Caco-2 (cell line): ENCODE results near the gene MACROD2. TPM values are rescaled to one million over a fixed set of nuclear protein-coding genes. Genes with fewer than 3 reads are reported as not detected.

ENCODE experiments used
- BruUV-seq: library from RNA; stranded (reverse); fragments of 400-500 nt; replicated peaks from 2 replicates; lab custom pipeline; 2021; lab: Mats Ljungman, UMichigan
- CTCF ChIA-PET: fragments of 300-600 bp; sonication (Branson Sonifier 250); formaldehyde crosslinking; loops from one replicate; lab custom pipeline; 2022; ENCODE audit warnings: antibody characterized with exemption; lab: Charles Lee
- POLR2A ChIA-PET: fragments of 300-600 bp; sonication (Branson Sonifier 250); formaldehyde crosslinking; loops from one replicate; lab custom pipeline; 2022; ENCODE audit warnings: antibody characterized with exemption; lab: Charles Lee
- DNase-seq, 2 experiments: peaks; one replicate each; pipeline versions ENCODE4 v3.0.0 to v3.0.0-alpha.2; 2020 to 2022
- H3K27me3 ChIP-seq: replicated peaks from 2 replicates; pipeline ENCODE4 v1.6.0; 2011; ENCODE audit warnings: low read length; ENCODE audit not compliant: control insufficient read depth, insufficient read depth
- H3K36me3 ChIP-seq: 2 replicates; pipeline ENCODE4 v1.5.1; 2011; ENCODE audit warnings: low read length; ENCODE audit not compliant: control insufficient read depth, insufficient read depth
- H3K4me1 ChIP-seq: fragments of 250-450 bp; sonication (Bioruptor Pico); 2 replicates; pipeline ENCODE4 v1.5.1; 2020; ENCODE audit warnings: mild to moderate bottlenecking
- H3K4me3 ChIP-seq: 2 replicates; pipeline ENCODE4 v1.5.1; 2011; ENCODE audit warnings: low read depth, mild to moderate bottlenecking, control low read depth, low read length
- H3K9me3 ChIP-seq: fragments of 250-450 bp; sonication (Bioruptor Pico); 2 replicates; pipeline ENCODE4 v1.5.1; 2020; ENCODE audit warnings: mild to moderate bottlenecking, moderate library complexity
- H3K27ac Mint-ChIP-seq: one replicate; pipeline ENCODE4 v1.8.0; 2022; ENCODE audit warnings: mixed read lengths; ENCODE audit not compliant: unreplicated experiment
- H3K27me3 Mint-ChIP-seq: one replicate; pipeline ENCODE4 v1.8.0; 2022; ENCODE audit warnings: mixed read lengths; ENCODE audit not compliant: insufficient read depth, unreplicated experiment
- H3K36me3 Mint-ChIP-seq: one replicate; pipeline ENCODE4 v1.8.0; 2022; ENCODE audit warnings: mild to moderate bottlenecking, mixed read lengths; ENCODE audit not compliant: insufficient read depth, unreplicated experiment
- H3K4me1 Mint-ChIP-seq: one replicate; pipeline ENCODE4 v1.8.0; 2022; ENCODE audit warnings: low read depth, mixed read lengths; ENCODE audit not compliant: unreplicated experiment
- H3K4me3 Mint-ChIP-seq: one replicate; pipeline ENCODE4 v1.8.0; 2022; ENCODE audit warnings: mild to moderate bottlenecking, moderate library complexity, mixed read lengths; ENCODE audit not compliant: unreplicated experiment
- H3K9me3 Mint-ChIP-seq: one replicate; pipeline ENCODE4 v1.8.0; 2022; ENCODE audit warnings: mixed read lengths; ENCODE audit not compliant: unreplicated experiment
- CTCF ChIP-seq, 2 experiments: fragments of 200-600 bp in 1 of 2; IDR thresholded peaks; 1 replicate in 1 of 2; 2 replicates in 1 of 2; pipeline versions ENCODE4 v1.5.1 to v1.8.0; 2011 to 2022; ENCODE audit warnings: antibody characterized with exemption in 1 of 2, control low read depth in 1 of 2, inconsistent platforms in 1 of 2, low read depth in 1 of 2, low read length in 1 of 2, mild to moderate bottlenecking in 1 of 2, moderate library complexity in 1 of 2; ENCODE audit not compliant: insufficient read depth in 1 of 2, severe bottlenecking in 1 of 2, unreplicated experiment in 1 of 2
- intact Hi-C: fragments of 100-400 bp; cut with micrococcal nuclease; formaldehyde crosslinking; loops from one replicate; pipeline ENCODE4 v1.10.0; 2022; ENCODE audit not compliant: unreplicated experiment
- total RNA-seq: library from RNA; stranded (reverse); gene quantifications from 2 replicates; pipeline ENCODE4 v1.2.3, GENCODE V29; 2022

MACROD2 gene
- total RNA-seq, 1 experiment from 2014 or later, result 6.4 TPM

GRCh38 chr20:14956538-14956937, 961.2 kb downstream of the MACROD2 start:
- H3K4me3 ChIP-seq, result no peak overlapping the region
- BruUV-seq, result no TSS peak
- Mint-ChIP-seq H3K36me3 (no peaks in the 10 kb centered on the region), H3K9me3 (no peaks in the 10 kb centered on the region), H3K27me3 (no peaks in the 10 kb centered on the region), H3K4me1 (peaks cover 9% of the 10 kb centered on the region), H3K27ac (no peak overlapping the region), H3K4me3 (no peak overlapping the region)
- intact Hi-C loops, result no loop called here
- H3K4me1 ChIP-seq, result peaks cover 5% of the 10 kb centered on the region; the same call in 1 of the 2 replicates
- no peak for DNase-seq
- H3K9me3 ChIP-seq, result no peaks in the 10 kb centered on the region
- no peaks in the 10 kb centered on the region for H3K27me3 ChIP-seq
- TF ChIP-seq CTCF (IDR thresholded peaks at IDR 0.05; ENCODE audit: insufficient read depth in 1 of 2, low read depth in 1 of 2, low read length in 1 of 2, severe bottlenecking in 1 of 2, unreplicated experiment in 1 of 2), result no peak
- CTCF ChIA-PET, result no interaction called here
- no peaks in the 10 kb centered on the region for H3K36me3 ChIP-seq
- POLR2A ChIA-PET, result no interaction called here

- no peaks in the 10 kb centered on the region for H3K36me3 Mint-ChIP-seq
- Histone ChIP-seq H3K4me3 (no peak overlapping the region), H3K9me3 (no peaks in the 10 kb centered on the region), H3K27me3 (no peaks in the 10 kb centered on the region), H3K36me3 (no peaks in the 10 kb centered on the region), H3K4me1 (peaks cover 5% of the 10 kb centered on the region; the same call in 1 of the 2 replicates)
- no TSS peak for BruUV-seq
- no peaks in the 10 kb centered on the region for H3K27me3 Mint-ChIP-seq
- H3K9me3 Mint-ChIP-seq, result peaks cover 5% of the 10 kb centered on the region
- POLR2A ChIA-PET, result no interaction called here
- peaks cover 9% of the 10 kb centered on the region for H3K4me1 Mint-ChIP-seq
- H3K27ac Mint-ChIP-seq, result no peak overlapping the region
- no peak overlapping the region for H3K4me3 Mint-ChIP-seq
- CTCF ChIA-PET, result no interaction called here
- no peak for DNase-seq
- intact Hi-C loops, result no loop called here
- TF ChIP-seq CTCF (IDR thresholded peaks at IDR 0.05; ENCODE audit: insufficient read depth in 1 of 2, low read depth in 1 of 2, low read length in 1 of 2, severe bottlenecking in 1 of 2, unreplicated experiment in 1 of 2), result no peak
Observed at GRCh38 chr20:14957402-14957801, 962.1 kb downstream of the MACROD2 start.

- intact Hi-C loops, result no loop called here
- POLR2A ChIA-PET, result no interaction called here
- Mint-ChIP-seq H3K9me3 (peaks cover 10% of the 10 kb centered on the region), H3K36me3 (no peaks in the 10 kb centered on the region), H3K4me1 (peaks cover 9% of the 10 kb centered on the region), H3K4me3 (no peak overlapping the region), H3K27ac (no peak overlapping the region), H3K27me3 (no peaks in the 10 kb centered on the region)
- no peak for TF ChIP-seq CTCF (IDR thresholded peaks at IDR 0.05; ENCODE audit: insufficient read depth in 1 of 2, low read depth in 1 of 2, low read length in 1 of 2, severe bottlenecking in 1 of 2, unreplicated experiment in 1 of 2)
- H3K27me3 ChIP-seq, result no peaks in the 10 kb centered on the region
- CTCF ChIA-PET, result no interaction called here
- BruUV-seq, result no TSS peak
- no peaks in the 10 kb centered on the region for H3K36me3 ChIP-seq
- no peaks in the 10 kb centered on the region for H3K9me3 ChIP-seq
- H3K4me1 ChIP-seq, result peaks cover 5% of the 10 kb centered on the region; the same call in 1 of the 2 replicates
- H3K4me3 ChIP-seq, result no peak overlapping the region
- DNase-seq, result no peak
Observed at GRCh38 chr20:14958626-14959025, 963.3 kb downstream of the MACROD2 start.
